GM10847 (cell line): Measurements from ENCODE around the gene FKBP10.

Experiments used
- POLR2A ChIP-seq: IDR thresholded peaks from 2 replicates; pipeline ENCODE4 v1.6.1; 2011; ENCODE audit not compliant: insufficient read length; ENCODE audit errors: extremely low read depth

The FKBP10 gene

GRCh38 chr17:41777574-41778188 is 35.1 kb upstream of the FKBP10 start:
- no peak for TF ChIP-seq POLR2A

GRCh38 chr17:41779954-41780353 is 32.9 kb upstream of the FKBP10 start:
- no peak for TF ChIP-seq POLR2A

- no peak for TF ChIP-seq POLR2A
Measured at GRCh38 chr17:41781404-41782110, 31.2 kb upstream of the FKBP10 start.

GRCh38 chr17:41782142-41782541 is 30.7 kb upstream of the FKBP10 start:
- TF ChIP-seq POLR2A = no peak

GRCh38 chr17:41784207-41784744 is 28.5 kb upstream of the FKBP10 start:
- TF ChIP-seq POLR2A = no peak

- TF ChIP-seq POLR2A = no peak
Measured at GRCh38 chr17:41785091-41785858, 27.5 kb upstream of the FKBP10 start.

GRCh38 chr17:41785859-41786226 is 27.0 kb upstream of the FKBP10 start:
- TF ChIP-seq POLR2A = no peak

- no peak for TF ChIP-seq POLR2A
Measured at GRCh38 chr17:41786227-41787020, 26.4 kb upstream of the FKBP10 start, which contains the start of gene JUP. Gene JUP (minus strand): TSS chr17:41786711. CDS start chr17:41771854, 14,857 bp downstream.

- TF ChIP-seq POLR2A = no peak
Measured at GRCh38 chr17:41787021-41787418, 25.8 kb upstream of the FKBP10 start.

- no peak for TF ChIP-seq POLR2A
Measured at GRCh38 chr17:41792845-41793783, 19.7 kb upstream of the FKBP10 start.

GRCh38 chr17:41793784-41794539 is 18.8 kb upstream of the FKBP10 start:
- no peak for TF ChIP-seq POLR2A

GRCh38 chr17:41794540-41794975 is 18.2 kb upstream of the FKBP10 start:
- no peak for TF ChIP-seq POLR2A
